Upper lobe of left lung (tissue), 6 donors: ENCODE results near the gene RCE1. TPM values are rescaled to one million over a fixed set of nuclear protein-coding genes. Genes with fewer than 3 reads are reported as not detected.

Experiments used
- ATAC-seq, 2 donors: fragments of 200-7000 bp; cut with Tn5 transposase; one replicate each; pipeline ENCODE4 v1.9.1; 2022; ENCODE audit warnings: mild to moderate bottlenecking in 2 of 2, moderate library complexity in 2 of 2; ENCODE audit not compliant: low FRiP score in 2 of 2
- DNase-seq, 2 donors: peaks; one replicate each; pipeline ENCODE4 v3.0.0-alpha.2; 2019 to 2020
- H3K27ac ChIP-seq, 4 donors: fragments of 200-600 bp; sonication (generic); one replicate each; pipeline ENCODE4 v1.5.1; 2016 to 2019
- H3K27me3 ChIP-seq, 4 donors: fragments of 200-600 bp; sonication (generic); one replicate each; pipeline ENCODE4 v1.5.1; 2017 to 2019
- H3K36me3 ChIP-seq, 4 donors: fragments of 200-600 bp; sonication (generic); one replicate each; pipeline ENCODE4 v1.5.1; 2016 to 2019
- H3K4me1 ChIP-seq, 4 donors: fragments of 200-600 bp; sonication (generic); one replicate each; pipeline ENCODE4 v1.5.1; 2018 to 2019
- H3K4me3 ChIP-seq, 4 donors: fragments of 200-600 bp; sonication (generic); one replicate each; pipeline ENCODE4 v1.5.1; 2017 to 2019; ENCODE audit warnings: mild to moderate bottlenecking in 2 of 4, moderate library complexity in 1 of 4
- H3K9me3 ChIP-seq, 4 donors: fragments of 200-600 bp; sonication (generic); one replicate each; pipeline ENCODE4 v1.5.1; 2018 to 2019
- EP300 ChIP-seq, 4 donors: sonication (generic); formaldehyde crosslinking; IDR thresholded peaks; one replicate each; pipeline ENCODE4 v1.5.1; 2017; ENCODE audit warnings: antibody characterized with exemption in 4 of 4, control low read depth in 2 of 4
- POLR2A ChIP-seq, 4 donors: fragments of 450-650 bp; IDR thresholded peaks; one replicate each; pipeline ENCODE4 v1.5.1; 2016 to 2017; ENCODE audit warnings: antibody characterized with exemption in 4 of 4, mild to moderate bottlenecking in 2 of 4
- POLR2AphosphoS5 ChIP-seq, 2 donors: sonication (generic); formaldehyde crosslinking; IDR thresholded peaks; one replicate each; pipeline ENCODE4 v1.5.1; 2017; ENCODE audit warnings: antibody characterized with exemption in 2 of 2
- WGBS, 2 donors: methylation state at CpG; one replicate each; pipeline ENCODE4 v1.1.5; 2017 to 2018; 5-methylcytosine and 5-hydroxymethylcytosine counted together
- total RNA-seq, 6 donors: library from RNA; depleted of rRNA in 4 of 6; stranded (reverse); fragments of >200 nt in 4 of 6; gene quantifications; one replicate each; pipeline versions ENCODE4 v1.1.0 to v1.2.1, GENCODE V29; 2016 to 2021
- TF ChIP-seq, protein P1 (sequence below), 6 experiments: fragments of 450-650 bp in 4 of 6; fragments of 200-600 bp in 2 of 6; sonication (generic) in 2 of 6; IDR thresholded peaks; one replicate each; pipeline ENCODE4 v1.5.1; 2016 to 2019; ENCODE audit warnings: antibody characterized with exemption in 6 of 6
- donor health status: DM: no; HTN: no; CAD: no; lungs with moderate emphysema.
- donor health status: DM: no; HTN: yes; CAD: no; lungs with severe emphysema.

RCE1 gene
- total RNA-seq, 6 donors from 2014 or later, result 7.2 to 28.6 (median 17.5) TPM

GRCh38 chr11:66885950-66886440, 42.8 kb downstream of the RCE1 start:
- Histone ChIP-seq H3K27me3 (no peaks in the 10 kb centered on the region), H3K4me1 (peaks cover 8 to 15% (median 12%) of the 10 kb centered on the region in 4 donors), H3K36me3 (no peaks in the 10 kb centered on the region), H3K4me3 (no peak overlapping the region), H3K27ac (no peak overlapping the region), H3K9me3 (no peaks in the 10 kb centered on the region)
- no peak for DNase-seq
- no peak for TF ChIP-seq POLR2A (IDR thresholded peaks at IDR 0.05)
- TF ChIP-seq EP300 (IDR thresholded peaks at IDR 0.05), result no peak
- TF ChIP-seq, protein P1, sequence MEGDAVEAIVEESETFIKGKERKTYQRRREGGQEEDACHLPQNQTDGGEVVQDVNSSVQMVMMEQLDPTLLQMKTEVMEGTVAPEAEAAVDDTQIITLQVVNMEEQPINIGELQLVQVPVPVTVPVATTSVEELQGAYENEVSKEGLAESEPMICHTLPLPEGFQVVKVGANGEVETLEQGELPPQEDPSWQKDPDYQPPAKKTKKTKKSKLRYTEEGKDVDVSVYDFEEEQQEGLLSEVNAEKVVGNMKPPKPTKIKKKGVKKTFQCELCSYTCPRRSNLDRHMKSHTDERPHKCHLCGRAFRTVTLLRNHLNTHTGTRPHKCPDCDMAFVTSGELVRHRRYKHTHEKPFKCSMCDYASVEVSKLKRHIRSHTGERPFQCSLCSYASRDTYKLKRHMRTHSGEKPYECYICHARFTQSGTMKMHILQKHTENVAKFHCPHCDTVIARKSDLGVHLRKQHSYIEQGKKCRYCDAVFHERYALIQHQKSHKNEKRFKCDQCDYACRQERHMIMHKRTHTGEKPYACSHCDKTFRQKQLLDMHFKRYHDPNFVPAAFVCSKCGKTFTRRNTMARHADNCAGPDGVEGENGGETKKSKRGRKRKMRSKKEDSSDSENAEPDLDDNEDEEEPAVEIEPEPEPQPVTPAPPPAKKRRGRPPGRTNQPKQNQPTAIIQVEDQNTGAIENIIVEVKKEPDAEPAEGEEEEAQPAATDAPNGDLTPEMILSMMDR (IDR thresholded peaks at IDR 0.05), result no peak
- TF ChIP-seq POLR2AphosphoS5 (IDR thresholded peaks at IDR 0.05), result no peak
- no peak for ATAC-seq
- 79 to 85% methylated on average over 11 of the region's 11 CpGs for WGBS, 2 donors

- Histone ChIP-seq H3K4me1 (peaks cover 8 to 15% (median 12%) of the 10 kb centered on the region in 4 donors), H3K27ac (no peak overlapping the region), H3K27me3 (no peaks in the 10 kb centered on the region), H3K9me3 (no peaks in the 10 kb centered on the region), H3K4me3 (no peak overlapping the region), H3K36me3 (no peaks in the 10 kb centered on the region)
- ATAC-seq, result no peak
- TF ChIP-seq, protein P1 (IDR thresholded peaks at IDR 0.05), result no peak
- no peak for TF ChIP-seq POLR2AphosphoS5 (IDR thresholded peaks at IDR 0.05)
- no peak for TF ChIP-seq POLR2A (IDR thresholded peaks at IDR 0.05)
- TF ChIP-seq EP300 (IDR thresholded peaks at IDR 0.05), result no peak
- 69 to 80% methylated on average over 14 to 15 of the region's 15 CpGs for WGBS, 2 donors
- DNase-seq, result peak in 1 of 2 donors; percentile 44
These were observed 43.5 kb downstream of the RCE1 start for GRCh38 chr11:66886671-66887221.

DNA sequence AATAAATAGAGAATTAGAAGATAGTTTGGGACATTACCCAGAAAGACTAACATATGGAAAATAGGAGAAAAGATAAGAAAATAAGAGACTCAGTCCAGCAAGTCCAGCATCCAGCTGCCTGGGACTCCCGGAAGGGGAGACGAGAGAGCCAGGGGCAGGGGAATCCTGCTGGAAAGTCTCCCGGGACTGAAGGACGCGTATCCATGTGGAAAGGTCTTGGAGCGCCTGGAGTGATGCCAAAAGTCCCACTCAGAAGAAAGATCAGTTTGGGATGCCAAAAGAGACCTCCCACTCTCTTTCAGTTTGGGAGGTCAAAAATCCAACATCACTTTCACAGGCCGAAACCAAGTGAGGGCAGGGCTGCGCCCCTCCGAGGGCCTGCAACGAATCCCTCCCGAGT, 44.3 kb downstream of the RCE1 start:
- Histone ChIP-seq H3K27ac (no peak overlapping the region), H3K9me3 (no peaks in the 10 kb centered on the region), H3K4me1 (peaks cover 6 to 13% (median 11%) of the 10 kb centered on the region in 4 donors), H3K27me3 (no peaks in the 10 kb centered on the region), H3K36me3 (no peaks in the 10 kb centered on the region), H3K4me3 (no peak overlapping the region)
- WGBS, 2 donors, result 79 to 88% methylated on average over 11 of the region's 11 CpGs
- ATAC-seq (no peak), DNase-seq (no peak)
- TF ChIP-seq POLR2A (IDR thresholded peaks at IDR 0.05) (no peak), EP300 (IDR thresholded peaks at IDR 0.05) (no peak), POLR2AphosphoS5 (IDR thresholded peaks at IDR 0.05) (no peak)
- TF ChIP-seq, protein P1 (IDR thresholded peaks at IDR 0.05), result no peak

GRCh38 chr11:66888282-66888681, 45.0 kb downstream of the RCE1 start:
- TF ChIP-seq POLR2AphosphoS5 (IDR thresholded peaks at IDR 0.05), result no peak
- TF ChIP-seq POLR2A (IDR thresholded peaks at IDR 0.05), result no peak
- TF ChIP-seq EP300 (IDR thresholded peaks at IDR 0.05), result no peak
- TF ChIP-seq, protein P1 (IDR thresholded peaks at IDR 0.05), result no peak
- 90 to 93% methylated on average over 10 of the region's 10 CpGs for WGBS, 2 donors
- DNase-seq (no peak), ATAC-seq (no peak)
- no peaks in the 10 kb centered on the region for H3K9me3 ChIP-seq
- H3K4me3 ChIP-seq, result no peak overlapping the region
- no peaks in the 10 kb centered on the region for H3K27me3 ChIP-seq
- H3K4me1 ChIP-seq, result peaks cover 0 to 7% (median 3%) of the 10 kb centered on the region in 4 donors
- H3K36me3 ChIP-seq, result no peaks in the 10 kb centered on the region
- no peak overlapping the region for H3K27ac ChIP-seq

- Histone ChIP-seq H3K4me3 (no peak overlapping the region), H3K27ac (no peak overlapping the region), H3K4me1 (peaks cover 0 to 4% (median 0%) of the 10 kb centered on the region in 4 donors), H3K36me3 (no peaks in the 10 kb centered on the region), H3K9me3 (no peaks in the 10 kb centered on the region), H3K27me3 (no peaks in the 10 kb centered on the region)
- ATAC-seq, result no peak
- no peak for DNase-seq
- WGBS, 2 donors, result 79 to 81% methylated on average over 8 of the region's 8 CpGs
- TF ChIP-seq POLR2AphosphoS5 (IDR thresholded peaks at IDR 0.05) (no peak), POLR2A (IDR thresholded peaks at IDR 0.05) (no peak), EP300 (IDR thresholded peaks at IDR 0.05) (no peak)
- TF ChIP-seq, protein P1 (IDR thresholded peaks at IDR 0.05), result no peak
These were observed 46.7 kb downstream of the RCE1 start for GRCh38 chr11:66889960-66890359.
